ENCODE data around the gene PCDH9. TPM values are rescaled to one million over a fixed set of nuclear protein-coding genes. Genes with fewer than 3 reads are reported as not detected.

PCDH9 gene
- total RNA-seq, 2 donors from 2014 or later = 0.44 to 1.0 TPM

GRCh38 chr13:66344805-66345517 lies 885.2 kb downstream of the PCDH9 start:
- no peak overlapping the region for H3K27ac ChIP-seq
- no peak overlapping the region for H3K9ac ChIP-seq (ENCODE audit: low read depth in 2 of 2, low read length in 2 of 2)
- H3K27me3 ChIP-seq = no peaks in the 10 kb centered on the region
- TF ChIP-seq CTCF (IDR thresholded peaks at IDR 0.05) = no peak
- H3K36me3 ChIP-seq = no peaks in the 10 kb centered on the region
- no peak for DNase-seq
- intact Hi-C loops (cut with DNase I) = no loop called here
- no peaks in the 10 kb centered on the region for H3K4me1 ChIP-seq
- H3K4me3 ChIP-seq = no peak overlapping the region
- no peaks in the 10 kb centered on the region for H3K9me3 ChIP-seq

- no peaks in the 10 kb centered on the region for H3K27me3 ChIP-seq
- H3K27ac ChIP-seq = no peak overlapping the region
- DNase-seq = no peak
- no peak overlapping the region for H3K9ac ChIP-seq (ENCODE audit: low read depth in 2 of 2, low read length in 2 of 2)
- H3K4me1 ChIP-seq = no peaks in the 10 kb centered on the region
- no peak overlapping the region for H3K4me3 ChIP-seq
- intact Hi-C loops (cut with DNase I) = no loop called here
- no peaks in the 10 kb centered on the region for H3K9me3 ChIP-seq
- no peaks in the 10 kb centered on the region for H3K36me3 ChIP-seq
- no peak for TF ChIP-seq CTCF (IDR thresholded peaks at IDR 0.05)
These were observed 886.8 kb downstream of the PCDH9 start for GRCh38 chr13:66343224-66343828.

GRCh38 chr13:66341635-66342377 lies 888.3 kb downstream of the PCDH9 start:
- DNase-seq = no peak
- H3K4me3 ChIP-seq = no peak overlapping the region
- H3K27me3 ChIP-seq = no peaks in the 10 kb centered on the region
- H3K9me3 ChIP-seq = no peaks in the 10 kb centered on the region
- no peak overlapping the region for H3K27ac ChIP-seq
- no peak overlapping the region for H3K9ac ChIP-seq (ENCODE audit: low read depth in 2 of 2, low read length in 2 of 2)
- no peak for TF ChIP-seq CTCF (IDR thresholded peaks at IDR 0.05)
- H3K4me1 ChIP-seq = no peaks in the 10 kb centered on the region
- intact Hi-C loops (cut with DNase I) = no loop called here
- no peaks in the 10 kb centered on the region for H3K36me3 ChIP-seq

GRCh38 chr13:66339214-66339613 lies 890.9 kb downstream of the PCDH9 start:
- Histone ChIP-seq H3K27me3 (no peaks in the 10 kb centered on the region), H3K9me3 (no peaks in the 10 kb centered on the region), H3K4me3 (no peak overlapping the region), H3K4me1 (no peaks in the 10 kb centered on the region), H3K27ac (no peak overlapping the region), H3K36me3 (no peaks in the 10 kb centered on the region), H3K9ac (ENCODE audit: low read depth in 2 of 2, low read length in 2 of 2) (no peak overlapping the region)
- no peak for TF ChIP-seq CTCF (IDR thresholded peaks at IDR 0.05)
- intact Hi-C loops (cut with DNase I) = no loop called here
- no peak for DNase-seq

- DNase-seq = no peak
- H3K27ac ChIP-seq = no peak overlapping the region
- intact Hi-C loops (cut with DNase I) = no loop called here
These were observed 891.6 kb downstream of the PCDH9 start for GRCh38 chr13:66338542-66338941.

More at GRCh38 chr13:66338542-66338941, 891.6 kb downstream of the PCDH9 start:
- Histone ChIP-seq H3K4me3 (no peak overlapping the region), H3K9me3 (no peaks in the 10 kb centered on the region), H3K36me3 (no peaks in the 10 kb centered on the region), H3K9ac (ENCODE audit: low read depth in 2 of 2, low read length in 2 of 2) (no peak overlapping the region), H3K27me3 (no peaks in the 10 kb centered on the region), H3K4me1 (no peaks in the 10 kb centered on the region)
- TF ChIP-seq CTCF (IDR thresholded peaks at IDR 0.05) = no peak
